ENCODE data around the gene OR4Q3.
"Not testable (repeated sequence)": the region's sequence is repeated elsewhere in the genome, so short reads cannot be mapped to it uniquely, and the experiment has no call there.

Gene OR4Q3

GRCh38 chr14:19787318-19787717 is 43.9 kb downstream of the OR4Q3 start:
- not testable (repeated sequence) for H3K4me3 ChIP-seq (ENCODE audit: low read depth in 1 of 2, low read length in 2 of 2); H3K9me3 ChIP-seq (ENCODE audit: low read length); H3K27me3 ChIP-seq (ENCODE audit: control insufficient read depth in 1 of 2, insufficient read depth in 2 of 2, low read length in 2 of 2); H3K9ac ChIP-seq (ENCODE audit: low read length); H3K4me1 ChIP-seq (ENCODE audit: insufficient read depth, low read length); H3K36me3 ChIP-seq (ENCODE audit: insufficient read depth, low read length); H3K27ac ChIP-seq (ENCODE audit: low read depth, low read length)

- not testable (repeated sequence) for H3K36me3 ChIP-seq (ENCODE audit: insufficient read depth, low read length); H3K4me1 ChIP-seq (ENCODE audit: insufficient read depth, low read length); H3K27me3 ChIP-seq (ENCODE audit: control insufficient read depth in 1 of 2, insufficient read depth in 2 of 2, low read length in 2 of 2); H3K27ac ChIP-seq (ENCODE audit: low read depth, low read length); H3K9me3 ChIP-seq (ENCODE audit: low read length); H3K4me3 ChIP-seq (ENCODE audit: low read depth in 1 of 2, low read length in 2 of 2); H3K9ac ChIP-seq (ENCODE audit: low read length)
Observed at GRCh38 chr14:19788150-19788549, 44.8 kb downstream of the OR4Q3 start.

DNA sequence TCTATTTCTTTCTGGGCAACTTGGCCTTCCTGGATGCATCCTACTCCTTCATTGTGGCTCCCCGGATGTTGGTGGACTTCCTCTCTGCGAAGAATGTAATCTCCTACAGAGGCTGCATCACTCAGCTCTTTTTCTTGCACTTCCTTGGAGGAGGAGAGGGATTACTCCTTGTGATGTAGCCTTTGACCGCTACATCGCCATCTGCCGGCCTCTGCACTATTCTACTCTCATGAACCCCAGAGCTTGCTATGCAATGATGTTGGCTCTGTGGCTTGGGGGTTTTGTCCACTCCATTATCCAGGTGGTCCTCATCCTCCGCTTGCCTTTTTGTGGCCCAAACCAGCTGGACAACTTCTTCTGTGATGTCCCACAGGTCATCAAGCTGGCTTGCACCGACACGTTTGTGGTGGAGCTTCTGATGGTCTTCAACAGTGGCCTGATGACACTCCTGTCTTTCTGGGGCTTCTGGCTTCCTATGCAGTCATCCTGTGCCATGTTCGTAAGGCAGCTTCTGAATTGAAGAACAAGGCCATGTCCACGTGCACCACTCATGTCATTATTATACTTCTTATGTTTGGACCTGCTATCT is 53.2 kb downstream of the OR4Q3 start:
- not testable (repeated sequence) for H3K27ac ChIP-seq (ENCODE audit: low read depth, low read length); H3K36me3 ChIP-seq (ENCODE audit: insufficient read depth, low read length); H3K4me1 ChIP-seq (ENCODE audit: insufficient read depth, low read length); H3K9me3 ChIP-seq (ENCODE audit: low read length); H3K4me3 ChIP-seq (ENCODE audit: low read depth in 1 of 2, low read length in 2 of 2); H3K9ac ChIP-seq (ENCODE audit: low read length); H3K27me3 ChIP-seq (ENCODE audit: control insufficient read depth in 1 of 2, insufficient read depth in 2 of 2, low read length in 2 of 2)

Data from muscle layer of colon (tissue), 2 donors.